Measurements from ENCODE around the gene SEPTIN5.
"Not testable (repeated sequence)": the region's sequence is repeated elsewhere in the genome, so short reads cannot be mapped to it uniquely, and the experiment has no call there.

SEPTIN5 gene

GRCh38 chr22:19680911-19681862, 33.1 kb upstream of the SEPTIN5 start:
- DNase-seq (ENCODE audit: low read depth in 2 of 3, low spot score in 1 of 3): no peak

GRCh38 chr22:19681863-19682245, 32.4 kb upstream of the SEPTIN5 start:
- no peak for DNase-seq (ENCODE audit: low read depth in 2 of 3, low spot score in 1 of 3)

- DNase-seq (ENCODE audit: low read depth in 2 of 3, low spot score in 1 of 3): no peak
Measured at GRCh38 chr22:19686946-19687345, 27.4 kb upstream of the SEPTIN5 start.

- DNase-seq (ENCODE audit: low read depth in 2 of 3, low spot score in 1 of 3): no peak
Measured at GRCh38 chr22:19687561-19688300, 26.6 kb upstream of the SEPTIN5 start.

GRCh38 chr22:19688301-19689290, 25.7 kb upstream of the SEPTIN5 start:
- no peak for DNase-seq (ENCODE audit: low read depth in 2 of 3, low spot score in 1 of 3)

- no peak for DNase-seq (ENCODE audit: low read depth in 2 of 3, low spot score in 1 of 3)
Measured at GRCh38 chr22:19689408-19689807, 24.9 kb upstream of the SEPTIN5 start.

GRCh38 chr22:19691007-19691720, 23.1 kb upstream of the SEPTIN5 start:
- DNase-seq (ENCODE audit: low read depth in 2 of 3, low spot score in 1 of 3): no peak

GRCh38 chr22:19691721-19692341, 22.5 kb upstream of the SEPTIN5 start:
- DNase-seq (ENCODE audit: low read depth in 2 of 3, low spot score in 1 of 3): no peak

- no peak for DNase-seq (ENCODE audit: low read depth in 2 of 3, low spot score in 1 of 3)
Measured at GRCh38 chr22:19693581-19693980, 20.7 kb upstream of the SEPTIN5 start.

GRCh38 chr22:19693981-19694670, 20.2 kb upstream of the SEPTIN5 start:
- no peak for DNase-seq (ENCODE audit: low read depth in 2 of 3, low spot score in 1 of 3)

- DNase-seq (ENCODE audit: low read depth in 2 of 3, low spot score in 1 of 3): no peak
Measured at GRCh38 chr22:19694696-19695095, 19.6 kb upstream of the SEPTIN5 start.

GRCh38 chr22:19696504-19697276, 17.6 kb upstream of the SEPTIN5 start:
- DNase-seq (ENCODE audit: low read depth in 2 of 3, low spot score in 1 of 3): no peak

- DNase-seq (ENCODE audit: low read depth in 2 of 3, low spot score in 1 of 3): not testable (repeated sequence)
Measured at GRCh38 chr22:19697871-19698270, 16.4 kb upstream of the SEPTIN5 start.

- DNase-seq (ENCODE audit: low read depth in 2 of 3, low spot score in 1 of 3): no peak
Measured at GRCh38 chr22:19700790-19701419, 13.4 kb upstream of the SEPTIN5 start.

- DNase-seq (ENCODE audit: low read depth in 2 of 3, low spot score in 1 of 3): no peak
Measured at GRCh38 chr22:19701420-19702145, 12.7 kb upstream of the SEPTIN5 start.

- DNase-seq (ENCODE audit: low read depth in 2 of 3, low spot score in 1 of 3): no peak
Measured at GRCh38 chr22:19703869-19704268, 10.4 kb upstream of the SEPTIN5 start.

- DNase-seq (ENCODE audit: low read depth in 2 of 3, low spot score in 1 of 3): no peak
Measured at GRCh38 chr22:19704355-19705015, 9.8 kb upstream of the SEPTIN5 start.

Data from stimulated activated CD4-positive, alpha-beta T cell treated with anti-CD3 and anti-CD28 coated beads, Interleukin-12 subunit alpha, Interleukin-12 subunit beta, amount 100 ng/mL, for 48 hours (primary cell).